ENCODE measurements around the gene CPNE2. TPM values are rescaled to one million over a fixed set of nuclear protein-coding genes. Genes with fewer than 3 reads are reported as not detected.
"Not testable (repeated sequence)": the region's sequence is repeated elsewhere in the genome, so short reads cannot be mapped to it uniquely, and the experiment has no call there.

The CPNE2 gene
- total RNA-seq, 1 donor from 2014 or later, result 44.7 TPM

DNA sequence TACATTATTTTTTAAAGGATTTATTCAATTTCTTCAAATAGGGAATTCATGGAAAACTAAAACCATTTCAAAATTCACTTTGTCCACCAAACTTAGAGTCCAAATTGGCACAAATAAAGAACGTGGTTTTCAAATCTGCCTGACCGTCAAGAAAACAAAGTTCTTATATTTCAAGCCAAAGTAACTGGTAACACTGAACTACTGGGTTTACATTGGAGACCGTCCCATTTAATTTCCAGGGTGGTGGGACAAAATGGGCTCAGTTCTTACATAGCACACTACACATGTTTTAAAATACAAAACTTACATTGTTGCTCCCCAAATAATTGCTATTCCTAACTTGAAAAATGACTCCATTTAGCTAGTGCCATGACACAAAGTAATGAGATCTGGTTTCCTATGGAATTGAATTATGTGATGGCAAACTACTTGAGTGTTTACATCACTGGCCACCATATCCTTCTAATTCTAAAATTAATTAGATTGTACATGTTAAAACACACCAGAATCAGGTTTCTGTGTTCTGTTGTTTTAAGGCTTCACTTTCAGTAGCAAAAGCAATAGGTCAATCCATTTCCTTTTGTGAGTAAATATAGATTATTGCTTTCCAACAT lies 86.9 kb downstream of the CPNE2 start:
- ATAC-seq (no peak), DNase-seq (ENCODE audit: low spot score) (no peak)
- intact Hi-C loops (cut with DNase I), result no loop called here

DNA sequence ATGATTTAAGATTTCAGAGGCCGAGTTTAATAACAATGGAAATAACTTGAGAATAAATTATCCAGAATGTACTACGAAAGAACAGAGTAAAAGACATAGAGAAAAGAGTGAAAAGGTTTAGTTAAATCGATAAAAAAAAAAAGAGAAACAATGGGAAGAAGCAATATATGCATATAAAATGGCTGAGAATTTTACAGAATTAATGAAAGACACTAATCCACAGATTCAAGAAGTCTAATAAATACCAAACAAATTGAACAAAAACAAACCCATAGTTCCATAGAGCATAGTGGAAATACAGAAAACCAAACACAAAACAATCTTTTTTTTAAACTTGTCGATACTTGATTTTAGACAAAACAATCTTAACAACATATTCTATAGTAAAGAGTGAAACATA lies 91.7 kb downstream of the CPNE2 start:
- no peak for ATAC-seq
- intact Hi-C loops (cut with DNase I), result no loop called here
- DNase-seq (ENCODE audit: low spot score), result no peak

DNA sequence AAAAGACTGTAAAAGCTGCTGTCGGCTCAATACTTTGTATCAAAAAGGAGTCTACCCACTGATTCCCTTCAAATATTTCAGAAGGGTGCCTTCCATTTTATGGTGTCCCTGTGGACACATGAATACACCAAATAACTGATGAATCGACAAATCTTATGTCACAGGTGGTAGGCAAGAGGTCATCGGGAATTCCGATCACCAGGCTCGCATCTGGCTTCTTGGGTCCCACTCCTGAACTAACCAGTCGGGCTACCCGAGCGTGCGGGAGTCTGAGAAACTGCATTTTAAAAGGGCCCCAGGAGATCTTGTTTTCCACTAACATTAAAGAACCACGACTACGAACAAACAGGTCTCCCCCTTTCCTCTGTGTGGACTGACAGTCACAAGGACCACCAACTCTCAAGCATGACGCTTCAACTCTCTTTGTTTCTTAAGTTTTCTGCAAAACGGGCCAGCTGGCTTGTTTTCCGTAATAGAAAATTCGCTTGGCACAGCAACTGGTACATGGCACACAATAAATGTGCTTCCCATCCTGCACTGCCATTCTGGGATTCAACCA lies 92.6 kb downstream of the CPNE2 start:
- intact Hi-C loops (cut with DNase I), result no loop called here
- DNase-seq (ENCODE audit: low spot score) (no peak), ATAC-seq (no peak)

DNA sequence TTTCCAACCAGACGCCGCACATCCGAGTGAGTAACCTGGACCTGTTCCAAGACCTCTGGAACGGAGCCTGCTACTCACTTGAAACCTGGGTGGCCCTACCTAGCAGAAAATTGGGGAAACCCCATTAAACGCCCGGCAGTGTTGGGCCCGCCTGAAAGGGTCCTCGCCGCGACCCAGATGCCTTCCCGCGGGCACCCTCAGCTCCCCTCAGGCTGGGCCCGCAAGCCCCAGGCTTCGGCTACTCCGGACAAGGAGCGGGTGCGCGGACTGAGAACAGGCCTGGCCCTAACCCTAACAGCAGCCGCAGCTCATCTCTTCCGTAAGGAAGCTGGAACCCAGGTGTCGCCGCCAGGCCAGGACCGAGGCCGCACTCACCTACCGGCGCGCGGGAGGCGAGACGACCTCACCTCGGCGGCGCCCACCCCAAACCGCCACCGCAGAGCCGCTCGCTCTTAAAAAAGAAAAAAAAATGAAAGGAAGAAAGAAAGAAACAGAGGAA lies 93.1 kb downstream of the CPNE2 start:
- ATAC-seq, result peak; percentile 26
- DNase-seq (ENCODE audit: low spot score), result peak; percentile 75
- intact Hi-C loops (cut with DNase I), result no loop called here

DNA sequence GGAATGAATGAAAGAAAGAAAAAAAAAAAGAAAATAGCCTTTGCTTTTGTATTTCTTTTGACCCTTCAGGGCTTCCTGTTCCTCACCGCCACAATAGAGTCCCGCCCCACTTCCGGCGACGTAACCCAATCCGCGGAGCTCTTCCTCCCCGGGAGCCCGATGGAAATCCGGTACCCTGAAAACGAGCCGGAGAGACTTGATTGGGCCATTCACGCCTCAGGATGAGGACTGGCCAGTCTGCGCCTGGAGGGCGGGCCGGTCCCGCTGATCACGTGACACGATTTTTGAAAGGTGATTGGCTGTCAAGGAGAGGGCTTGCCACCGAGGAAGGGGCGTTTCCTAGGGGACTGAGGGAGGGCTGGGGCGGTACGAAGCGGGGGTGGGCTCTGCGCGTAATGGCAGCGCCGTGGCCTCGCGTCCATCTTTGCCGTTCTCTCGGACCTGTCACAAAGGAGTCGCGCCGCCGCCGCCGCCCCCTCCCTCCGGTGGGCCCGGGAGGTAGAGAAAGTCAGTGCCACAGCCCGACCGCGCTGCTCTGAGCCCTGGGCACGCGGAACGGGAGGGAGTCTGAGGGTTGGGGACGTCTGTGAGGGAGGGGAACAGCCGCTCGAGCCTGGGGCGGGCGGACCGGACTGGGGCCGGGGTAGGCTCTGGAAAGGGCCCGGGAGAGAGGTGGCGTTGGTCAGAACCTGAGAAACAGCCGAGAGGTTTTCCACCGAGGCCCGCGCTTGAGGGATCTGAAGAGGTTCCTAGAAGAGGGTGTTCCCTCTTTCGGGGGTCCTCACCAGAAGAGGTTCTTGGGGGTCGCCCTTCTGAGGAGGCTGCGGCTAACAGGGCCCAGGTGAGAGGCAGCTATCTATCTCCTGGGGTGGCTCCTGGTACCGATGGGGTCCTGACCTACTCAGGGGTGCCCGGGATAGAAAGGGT lies 93.8 kb downstream of the CPNE2 start, which contains the start of the genes PSME3IP1 and RSPRY1:
PSME3IP1 (minus strand) TSS at position 95 of the 927 bp plus-strand sequence. CDS start 12,185 bp downstream, outside the sequence.
RSPRY1 (plus strand) TSS at position 385 of the 927 bp plus-strand sequence. CDS start 18,330 bp downstream, outside the sequence.
- intact Hi-C loops (cut with DNase I), result no loop called here
- DNase-seq (ENCODE audit: low spot score) (peak; percentile 98), ATAC-seq (peak; percentile 99)

DNA sequence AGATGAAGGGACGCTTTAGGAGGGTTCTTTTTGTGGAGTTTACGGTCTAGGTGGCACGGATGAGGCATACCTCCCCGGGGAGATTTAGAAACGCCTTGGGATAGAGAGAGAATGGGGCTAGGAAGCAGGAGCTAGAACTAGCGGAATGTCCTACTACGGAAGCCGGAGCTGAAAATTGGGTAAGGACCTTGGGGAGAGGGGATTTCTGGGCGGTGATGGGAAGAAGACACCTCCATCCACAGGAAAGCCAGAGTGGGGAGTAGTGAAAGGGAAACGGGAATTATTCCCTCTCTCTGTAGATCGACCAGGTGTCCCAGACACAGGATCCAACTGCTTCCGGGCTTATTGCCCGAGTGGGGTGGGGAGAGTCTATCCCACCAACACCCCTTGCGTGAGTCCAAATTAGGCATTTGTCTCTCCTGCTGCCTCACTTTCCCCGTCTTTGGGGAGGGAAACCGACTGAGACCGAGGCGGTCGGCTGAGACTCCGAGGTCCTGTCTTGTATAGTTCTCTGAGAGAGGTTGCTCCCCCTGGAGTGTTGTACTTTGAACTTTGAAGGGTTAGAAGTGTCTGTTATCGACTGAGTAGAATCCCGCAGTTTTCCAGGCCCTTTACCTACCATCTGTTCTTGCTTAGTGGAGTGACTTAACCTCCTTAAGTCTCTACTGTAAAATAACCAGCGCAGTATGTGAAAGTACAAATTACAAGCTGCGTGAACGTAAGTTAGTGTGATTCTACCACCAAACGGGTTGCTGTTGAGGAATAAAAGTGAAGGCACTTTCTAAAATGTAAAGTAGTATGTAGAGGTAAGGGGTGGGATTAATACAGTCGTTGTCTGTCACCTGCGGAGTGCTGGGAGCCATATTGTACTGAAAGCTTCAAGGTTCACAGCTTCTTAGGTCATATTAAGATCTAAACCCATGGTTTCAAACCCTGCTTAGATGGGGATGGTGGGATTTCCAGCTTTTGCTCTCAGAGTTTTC lies 94.8 kb downstream of the CPNE2 start:
- peak; percentile 1 for ATAC-seq
- intact Hi-C loops (cut with DNase I), result no loop called here

DNA sequence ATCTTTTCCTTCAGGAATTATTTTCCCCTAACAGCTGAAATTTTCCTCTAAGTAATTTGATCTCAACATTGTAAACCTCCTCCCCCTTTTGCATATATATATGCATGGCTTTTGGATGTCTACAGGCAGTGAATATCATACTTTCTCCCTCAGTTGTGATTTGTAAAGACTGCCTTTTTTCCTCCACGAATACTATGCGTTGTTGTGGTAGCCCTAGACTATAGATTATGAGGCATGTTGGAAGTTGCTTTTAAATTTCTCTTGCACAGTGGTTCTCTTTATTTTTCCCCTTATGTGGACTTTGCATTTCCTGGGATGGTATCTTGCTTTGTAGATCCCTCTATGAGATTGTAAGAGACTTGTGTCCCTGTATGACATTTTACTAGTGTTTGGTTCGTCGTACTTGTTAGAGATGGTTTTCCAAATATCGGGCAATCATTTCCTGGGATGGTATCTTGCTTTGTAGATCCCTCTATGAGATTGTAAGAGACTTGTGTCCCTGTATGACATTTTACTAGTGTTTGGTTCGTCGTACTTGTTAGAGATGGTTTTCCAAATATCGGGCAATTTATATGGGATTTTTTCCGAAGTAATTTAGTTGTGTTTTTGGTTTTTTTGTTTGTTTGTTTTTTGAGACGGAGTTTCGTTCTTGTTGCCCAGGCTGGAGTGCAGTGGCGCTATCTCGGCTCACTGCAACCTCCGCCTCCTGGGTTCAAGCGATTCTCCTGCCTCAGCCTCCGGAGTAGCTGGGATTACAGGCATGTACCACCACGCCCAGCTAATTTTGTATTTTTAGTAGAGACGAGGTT lies 95.7 kb downstream of the CPNE2 start:
- ATAC-seq; intact Hi-C loops (cut with DNase I); DNase-seq (ENCODE audit: low spot score): not testable (repeated sequence)

More for the DNA sequence above, 94.8 kb downstream of the CPNE2 start:
- no peak for DNase-seq (ENCODE audit: low spot score)

DNA sequence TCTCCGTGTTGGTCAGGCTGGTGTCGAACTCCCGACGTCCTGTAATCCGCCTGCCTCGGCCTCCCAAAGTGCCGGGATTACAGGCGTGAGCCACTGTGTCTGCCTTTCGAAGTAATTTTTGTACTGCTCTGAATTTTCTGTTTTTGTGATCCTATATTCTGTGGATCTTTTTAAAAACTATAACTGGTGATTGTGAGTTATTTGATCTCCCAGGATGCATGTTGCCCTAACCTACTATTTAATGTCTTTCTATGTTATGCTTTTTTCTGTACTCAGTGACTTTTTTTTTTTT lies 96.3 kb downstream of the CPNE2 start:
- no peak for ATAC-seq
- DNase-seq (ENCODE audit: low spot score), result no peak
- intact Hi-C loops (cut with DNase I), result no loop called here

DNA sequence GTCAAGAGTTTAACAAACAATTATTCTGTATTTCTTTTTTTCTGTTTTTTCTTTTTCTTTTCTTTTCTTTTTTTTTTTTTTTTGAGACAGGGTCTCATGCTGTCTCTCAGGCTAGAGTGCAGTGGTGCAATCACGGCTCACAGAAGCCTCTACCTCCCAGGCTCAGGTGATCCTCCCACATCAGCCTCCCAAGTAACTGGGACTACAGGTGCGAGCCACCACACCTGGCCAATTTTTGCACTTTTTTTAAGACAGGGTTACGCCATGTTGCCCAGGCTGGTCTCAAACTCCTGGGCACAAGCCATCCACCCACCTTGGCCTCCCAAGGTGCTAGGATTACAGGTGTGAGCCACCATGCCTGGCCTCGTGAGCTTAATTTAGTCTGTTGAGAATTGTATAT lies 97.1 kb downstream of the CPNE2 start:
- intact Hi-C loops (cut with DNase I); ATAC-seq; DNase-seq (ENCODE audit: low spot score): not testable (repeated sequence)

DNA sequence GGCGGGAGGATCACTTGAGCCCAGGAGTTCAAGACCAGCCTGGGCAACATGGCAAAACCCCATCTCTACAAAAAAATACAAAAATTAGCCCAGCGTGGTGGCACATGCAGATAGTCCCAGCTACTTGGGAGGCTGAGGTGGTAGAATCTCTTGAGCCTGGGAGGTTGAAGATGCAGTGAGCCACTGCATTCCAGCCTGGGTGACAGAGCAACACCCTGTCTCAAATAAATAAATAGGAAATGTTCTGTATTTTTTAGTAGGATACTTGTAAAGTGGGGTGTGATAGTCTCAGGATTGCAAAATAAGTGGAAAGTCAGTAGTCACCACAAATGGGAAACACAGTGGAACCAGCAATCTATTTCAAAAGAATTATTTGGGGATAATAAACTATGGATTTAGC lies 97.8 kb downstream of the CPNE2 start:
- no peak for ATAC-seq
- DNase-seq (ENCODE audit: low spot score), result no peak
- intact Hi-C loops (cut with DNase I), result no loop called here

DNA sequence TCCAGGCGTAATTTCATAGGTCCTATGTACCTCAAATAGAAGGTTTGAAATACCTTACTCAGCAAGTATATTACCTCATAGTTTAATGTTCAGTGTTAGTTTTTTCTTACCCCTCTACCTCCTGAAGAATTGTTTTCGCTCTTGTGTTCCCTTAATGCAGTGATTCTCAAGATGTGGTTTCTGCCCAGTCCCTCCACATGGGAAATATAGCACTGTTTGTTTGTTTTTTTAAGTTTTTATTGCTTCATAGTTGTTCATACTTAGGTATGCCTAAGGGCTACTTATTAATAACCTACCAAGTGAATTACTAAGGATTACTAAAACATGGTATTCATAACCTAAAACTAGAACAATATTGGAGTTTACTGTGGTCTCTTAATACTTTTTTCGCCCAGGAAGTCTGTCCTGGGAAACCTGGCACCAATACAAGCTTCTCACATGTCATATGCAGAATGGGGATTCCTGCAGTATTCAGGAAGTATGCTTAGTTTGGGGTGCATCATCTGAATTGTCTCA lies 98.7 kb downstream of the CPNE2 start:
- intact Hi-C loops (cut with DNase I), result no loop called here
- DNase-seq (ENCODE audit: low spot score) (no peak), ATAC-seq (no peak)

DNA sequence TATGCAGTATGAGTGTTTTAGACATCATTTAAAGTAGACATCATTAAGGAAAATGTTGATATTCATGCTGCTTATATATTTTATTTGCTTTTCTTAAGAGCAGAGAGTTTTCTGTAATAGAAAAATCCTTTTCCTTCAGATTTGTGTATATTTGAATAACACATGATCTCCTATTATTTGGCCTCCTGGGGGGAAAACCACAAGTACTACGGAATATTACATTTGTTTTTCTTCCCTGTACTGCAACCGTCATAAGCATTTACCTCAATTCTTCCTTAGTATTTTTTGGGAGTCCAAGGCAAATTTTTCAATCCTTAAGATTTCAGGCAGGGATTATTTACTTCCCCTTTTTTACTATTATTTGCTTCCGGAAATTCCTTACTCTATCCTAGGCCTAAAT lies 99.8 kb downstream of the CPNE2 start:
- DNase-seq (ENCODE audit: low spot score), result no peak
- ATAC-seq, result no peak
- intact Hi-C loops (cut with DNase I), result no loop called here

DNA sequence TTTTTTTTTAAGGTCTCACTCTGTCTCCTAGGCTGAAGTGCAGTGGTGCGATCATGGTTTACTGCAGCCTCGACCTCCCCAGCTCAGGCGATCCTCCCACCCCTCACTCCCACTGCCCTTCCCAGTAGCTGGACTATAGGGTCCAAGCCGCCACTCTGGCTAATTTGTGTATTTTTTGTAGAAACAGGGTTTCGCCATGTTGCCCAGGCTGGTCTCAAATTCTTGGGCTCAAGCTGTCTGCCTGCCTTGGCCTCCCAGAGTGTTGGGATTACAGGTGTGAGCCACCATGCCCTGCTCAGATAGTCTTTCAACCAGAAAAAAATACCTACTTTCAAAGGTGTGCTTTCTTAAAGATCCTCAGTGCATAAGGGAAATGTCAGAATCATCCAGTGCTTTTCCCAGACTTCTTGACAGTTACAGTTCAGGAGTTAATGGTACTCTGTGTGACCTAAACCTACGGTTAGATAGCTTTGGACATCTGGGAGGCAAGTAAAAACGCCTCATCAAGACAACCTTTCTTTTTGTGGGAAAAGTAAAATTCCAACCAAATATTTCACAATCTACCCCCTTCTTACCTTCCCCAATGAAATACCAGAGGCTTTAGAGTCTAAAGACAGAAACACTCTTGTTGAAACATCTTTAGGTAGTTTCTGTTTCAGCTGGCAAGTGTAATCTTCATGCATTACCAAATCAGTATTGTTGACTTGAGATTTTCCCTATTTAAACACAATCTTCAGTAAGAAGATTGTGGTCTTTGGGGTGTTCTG lies 100.5 kb downstream of the CPNE2 start:
- peak; percentile 35 for ATAC-seq
- intact Hi-C loops (cut with DNase I), result no loop called here
- DNase-seq (ENCODE audit: low spot score), result no peak

DNA sequence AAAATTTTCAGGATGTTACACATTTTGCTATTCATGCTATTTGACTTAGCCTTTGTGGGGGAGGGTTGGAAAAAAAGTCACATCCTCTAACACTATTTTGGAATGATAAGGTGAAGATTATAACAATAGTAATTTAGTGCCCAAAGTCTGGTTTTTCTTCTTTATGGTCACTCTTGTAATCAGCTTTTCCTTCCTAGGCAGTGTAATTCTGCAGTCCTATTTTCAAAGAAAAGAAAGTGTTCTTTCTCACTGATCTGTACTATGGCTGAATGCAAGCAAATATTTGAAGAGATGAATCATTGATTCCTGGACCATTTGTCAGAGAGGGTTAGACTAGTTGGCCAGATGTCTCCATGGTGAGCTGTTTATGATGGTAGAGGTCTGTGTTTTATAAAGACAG lies 102.1 kb downstream of the CPNE2 start:
- DNase-seq (ENCODE audit: low spot score) (no peak), ATAC-seq (no peak)
- intact Hi-C loops (cut with DNase I), result no loop called here

DNA sequence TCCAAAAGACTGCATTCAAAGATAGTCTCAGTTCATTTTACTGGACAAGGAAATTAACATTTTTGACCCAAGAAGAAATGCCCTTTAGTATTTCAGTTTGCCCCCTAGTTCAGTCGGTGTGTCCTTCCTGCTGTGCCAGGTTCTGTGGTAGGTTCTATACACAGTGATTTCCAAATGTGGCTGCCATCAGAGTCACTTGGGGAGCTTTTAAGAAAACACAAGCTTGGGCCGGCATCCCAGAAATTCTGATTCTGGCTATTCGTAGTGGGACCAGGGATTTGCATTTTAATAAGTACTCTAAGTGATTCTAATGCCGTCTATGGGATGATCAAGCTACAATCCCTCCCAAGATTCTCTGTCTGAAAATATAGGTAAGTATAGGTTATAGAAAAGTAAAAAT lies 103.9 kb downstream of the CPNE2 start:
- no peak for DNase-seq (ENCODE audit: low spot score)
- no peak for ATAC-seq
- intact Hi-C loops (cut with DNase I), result no loop called here

DNA sequence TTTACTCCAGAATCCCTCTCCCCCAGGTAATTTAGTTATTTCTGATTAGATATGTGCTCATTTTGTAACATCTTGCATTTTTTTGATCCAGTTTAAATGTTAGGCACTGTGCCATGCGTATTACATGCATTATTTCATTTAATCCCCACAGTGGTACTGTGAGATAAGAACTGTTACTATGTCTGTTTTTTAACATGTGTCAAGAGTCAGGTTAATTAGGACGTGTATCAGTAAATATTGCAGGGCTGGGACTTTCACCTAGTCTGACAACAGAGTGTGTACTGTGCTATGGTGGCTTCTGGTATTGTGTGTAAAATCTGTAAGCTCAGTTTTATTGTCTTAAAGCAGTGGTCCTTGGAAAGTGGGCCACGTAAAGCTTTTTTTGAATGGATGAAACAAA lies 104.4 kb downstream of the CPNE2 start:
- intact Hi-C loops (cut with DNase I), result no loop called here
- ATAC-seq, result no peak
- no peak for DNase-seq (ENCODE audit: low spot score)

All from sciatic nerve (tissue), 2 donors.